Cardiac muscle cell (in vitro differentiated cells and primary cell): ENCODE results near the gene RNF217. TPM values are rescaled to one million over a fixed set of nuclear protein-coding genes. Genes with fewer than 3 reads are reported as not detected.

ENCODE experiments used
- DNase-seq, 2 donors: peaks; one replicate each; pipeline versions ENCODE4 v3.0.0 to v3.0.0-alpha.2; 2010 to 2017; ENCODE audit warnings: low read depth in 1 of 2, low spot score in 1 of 2
- H3K27ac ChIP-seq: fragments of 200-600 bp; sonication (generic); 2 replicates; pipeline ENCODE4 v1.5.1; 2016
- H3K27me3 ChIP-seq: fragments of 200-600 bp; sonication (generic); 2 replicates; pipeline ENCODE4 v1.6.0; 2016; ENCODE audit warnings: control low read depth
- H3K36me3 ChIP-seq: fragments of 200-600 bp; sonication (generic); 2 replicates; pipeline ENCODE4 v1.5.1; 2016; ENCODE audit warnings: control low read depth
- H3K4me1 ChIP-seq: fragments of 200-600 bp; sonication (generic); 2 replicates; pipeline ENCODE4 v1.8.1; 2017; ENCODE audit warnings: low read depth, mild to moderate bottlenecking, mixed run types
- H3K4me3 ChIP-seq: fragments of 200-600 bp; sonication (generic); 2 replicates; pipeline ENCODE4 v1.5.1; 2016; ENCODE audit warnings: mild to moderate bottlenecking
- H3K9me3 ChIP-seq: fragments of 200-600 bp; sonication (generic); 2 replicates; pipeline ENCODE4 v1.5.1; 2017; ENCODE audit warnings: low read depth, mild to moderate bottlenecking, control low read depth
- polyA plus RNA-seq: library from polyadenylated mRNA; unstranded; fragments of >200 nt; fragmentation: Nextera tagmentation; extraction: Ambion mirVana; gene quantifications from 2 replicates; pipeline ENCODE4 v1.2.1, GENCODE V29; 2016
- total RNA-seq: library from RNA; depleted of rRNA; stranded (reverse); fragments of >200 nt; gene quantifications from 2 replicates; pipeline ENCODE4 v1.2.3, GENCODE V29; 2016
- TF ChIP-seq, protein P1 (sequence below): IDR thresholded peaks from 2 replicates; pipeline ENCODE4 v1.5.1; 2012; ENCODE audit warnings: low read depth, mild to moderate bottlenecking, low read length

The RNF217 gene
- total and polyA plus RNA-seq, 2 experiments from 2014 or later, result 9.4 to 27.1 TPM

DNA sequence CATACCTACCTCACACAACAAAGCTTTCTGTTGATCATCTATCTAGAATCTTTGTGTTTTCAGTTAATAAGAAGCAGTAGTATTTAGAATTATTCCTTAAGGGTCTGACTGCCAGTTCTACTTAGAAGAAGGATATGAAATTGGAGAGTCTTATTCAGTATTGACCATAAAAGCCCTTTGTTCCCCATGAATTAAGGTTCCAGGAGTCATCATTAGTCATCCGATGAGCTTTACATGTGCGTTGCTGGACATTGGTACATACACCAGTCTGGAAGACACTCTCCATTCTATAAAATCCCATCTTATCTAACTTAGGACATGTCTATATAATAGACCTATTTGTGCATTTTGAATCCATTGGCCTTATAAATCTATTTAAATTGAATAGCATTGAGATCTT lies 34.4 kb upstream of the RNF217 start:
- Histone ChIP-seq H3K4me1 (no peaks in the 10 kb centered on the region), H3K9me3 (no peaks in the 10 kb centered on the region), H3K27ac (no peak overlapping the region), H3K27me3 (no peaks in the 10 kb centered on the region), H3K36me3 (no peaks in the 10 kb centered on the region), H3K4me3 (no peak overlapping the region)
- DNase-seq, result no peak
- TF ChIP-seq, protein P1, sequence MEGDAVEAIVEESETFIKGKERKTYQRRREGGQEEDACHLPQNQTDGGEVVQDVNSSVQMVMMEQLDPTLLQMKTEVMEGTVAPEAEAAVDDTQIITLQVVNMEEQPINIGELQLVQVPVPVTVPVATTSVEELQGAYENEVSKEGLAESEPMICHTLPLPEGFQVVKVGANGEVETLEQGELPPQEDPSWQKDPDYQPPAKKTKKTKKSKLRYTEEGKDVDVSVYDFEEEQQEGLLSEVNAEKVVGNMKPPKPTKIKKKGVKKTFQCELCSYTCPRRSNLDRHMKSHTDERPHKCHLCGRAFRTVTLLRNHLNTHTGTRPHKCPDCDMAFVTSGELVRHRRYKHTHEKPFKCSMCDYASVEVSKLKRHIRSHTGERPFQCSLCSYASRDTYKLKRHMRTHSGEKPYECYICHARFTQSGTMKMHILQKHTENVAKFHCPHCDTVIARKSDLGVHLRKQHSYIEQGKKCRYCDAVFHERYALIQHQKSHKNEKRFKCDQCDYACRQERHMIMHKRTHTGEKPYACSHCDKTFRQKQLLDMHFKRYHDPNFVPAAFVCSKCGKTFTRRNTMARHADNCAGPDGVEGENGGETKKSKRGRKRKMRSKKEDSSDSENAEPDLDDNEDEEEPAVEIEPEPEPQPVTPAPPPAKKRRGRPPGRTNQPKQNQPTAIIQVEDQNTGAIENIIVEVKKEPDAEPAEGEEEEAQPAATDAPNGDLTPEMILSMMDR, result no peak

GRCh38 chr6:124928851-124929250 lies 33.4 kb upstream of the RNF217 start:
- DNase-seq, result no peak
- TF ChIP-seq, protein P1, result no peak

GRCh38 chr6:124937645-124938044 lies 24.6 kb upstream of the RNF217 start:
- Histone ChIP-seq H3K36me3 (no peaks in the 10 kb centered on the region), H3K4me1 (no peaks in the 10 kb centered on the region), H3K27ac (no peak overlapping the region), H3K4me3 (no peak overlapping the region), H3K9me3 (no peaks in the 10 kb centered on the region), H3K27me3 (no peaks in the 10 kb centered on the region)
- TF ChIP-seq, protein P1, result no peak
- DNase-seq, result no peak

More at GRCh38 chr6:124928851-124929250, 33.4 kb upstream of the RNF217 start:
- Histone ChIP-seq H3K4me1 (no peaks in the 10 kb centered on the region), H3K27ac (no peak overlapping the region), H3K9me3 (no peaks in the 10 kb centered on the region), H3K4me3 (no peak overlapping the region), H3K36me3 (no peaks in the 10 kb centered on the region), H3K27me3 (no peaks in the 10 kb centered on the region)

GRCh38 chr6:124941259-124941658 lies 21.0 kb upstream of the RNF217 start:
- no peak overlapping the region for H3K27ac ChIP-seq
- H3K9me3 ChIP-seq, result no peaks in the 10 kb centered on the region
- no peak overlapping the region for H3K4me3 ChIP-seq
- no peaks in the 10 kb centered on the region for H3K4me1 ChIP-seq
- no peaks in the 10 kb centered on the region for H3K36me3 ChIP-seq
- DNase-seq, result no peak
- TF ChIP-seq, protein P1, result no peak
- no peaks in the 10 kb centered on the region for H3K27me3 ChIP-seq

GRCh38 chr6:124943658-124944057 lies 18.6 kb upstream of the RNF217 start:
- TF ChIP-seq, protein P1, result no peak
- no peaks in the 10 kb centered on the region for H3K27me3 ChIP-seq
- no peak overlapping the region for H3K4me3 ChIP-seq
- H3K9me3 ChIP-seq, result no peaks in the 10 kb centered on the region
- no peak overlapping the region for H3K27ac ChIP-seq
- no peaks in the 10 kb centered on the region for H3K36me3 ChIP-seq
- peak in 1 of 2 donors; percentile 35 for DNase-seq
- no peaks in the 10 kb centered on the region for H3K4me1 ChIP-seq
